ENCODE results near the gene CCDC142.
"Not testable (repeated sequence)": the region's sequence is repeated elsewhere in the genome, so short reads cannot be mapped to it uniquely, and the experiment has no call there.

The CCDC142 gene

DNA sequence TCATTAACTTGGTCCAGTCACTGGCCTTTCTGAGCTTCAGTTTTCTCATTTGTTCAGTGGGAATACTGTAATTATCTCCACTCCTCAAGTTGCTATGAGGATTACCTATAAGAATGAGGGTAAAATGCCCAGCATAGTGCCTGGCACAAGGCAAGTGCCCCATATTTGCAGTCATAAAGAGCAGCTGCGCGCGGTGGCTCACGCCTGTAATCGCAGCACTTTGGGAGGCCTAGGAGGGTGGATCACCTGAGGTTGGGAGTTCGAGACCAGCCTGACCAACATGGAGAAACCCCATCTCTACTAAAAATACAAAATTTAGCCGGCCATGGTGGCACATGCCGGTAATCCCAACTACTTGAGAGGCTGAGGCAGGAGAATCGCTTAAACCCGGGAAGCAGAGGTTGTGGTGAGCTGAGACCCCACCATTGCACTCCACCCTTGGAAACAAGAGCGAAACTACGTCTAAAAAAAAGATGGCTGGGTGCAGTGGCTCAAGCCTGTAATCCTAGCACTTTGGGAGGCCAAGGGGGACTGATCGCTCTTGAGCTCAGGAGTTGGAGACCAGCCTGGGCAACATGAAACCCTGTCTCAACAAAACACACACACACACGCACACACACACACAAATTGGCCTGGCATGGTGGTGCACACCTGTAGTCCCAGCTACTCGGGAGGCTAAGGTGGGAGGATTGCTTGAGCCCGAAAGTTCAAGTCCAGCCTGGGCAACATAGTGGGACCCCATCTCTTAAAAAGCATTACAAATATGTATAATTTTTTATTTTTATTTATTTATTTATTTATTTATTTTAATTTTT lies 40.1 kb downstream of the CCDC142 start:
- not testable (repeated sequence) for DNase-seq (ENCODE audit: low read depth)

DNA sequence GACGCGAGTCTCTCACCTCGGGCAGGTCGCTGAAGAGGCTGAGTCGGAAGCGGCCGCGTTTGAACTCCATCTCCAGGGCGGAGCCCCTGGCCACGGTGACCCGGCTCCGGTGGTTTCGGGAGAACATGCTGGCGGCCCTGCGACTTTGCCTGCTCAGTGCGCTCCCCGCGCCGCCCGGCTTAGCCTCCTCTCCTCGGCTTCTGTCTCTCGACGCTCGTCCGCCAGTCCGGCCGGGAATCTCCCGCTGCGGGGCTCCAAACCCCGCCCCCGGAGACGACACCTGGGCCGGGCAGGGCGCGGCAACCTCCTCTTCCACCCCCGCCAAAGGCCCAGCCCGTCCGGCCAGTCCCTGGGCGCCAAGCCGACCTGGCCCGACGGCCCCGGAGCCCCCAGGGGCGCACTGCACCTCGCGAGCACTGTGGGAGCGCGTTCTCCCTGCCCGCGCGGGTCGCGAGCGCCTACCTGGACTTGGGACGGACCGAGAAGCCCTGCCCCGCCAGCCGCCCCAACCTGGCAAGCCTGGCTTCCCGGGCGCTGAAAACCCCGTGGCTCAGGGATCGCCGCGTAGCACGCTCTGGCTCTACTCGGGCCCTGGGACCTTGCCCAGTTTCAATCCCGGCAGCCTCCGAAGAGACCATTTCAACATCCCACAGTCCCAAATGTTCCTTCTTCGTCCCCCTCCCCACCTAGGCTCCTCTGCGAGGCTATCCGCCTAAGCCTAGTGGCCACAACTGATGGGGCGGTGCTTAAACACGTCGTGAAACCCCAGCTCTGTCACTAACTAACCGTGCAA lies 40.9 kb downstream of the CCDC142 start, which contains the start of gene RTKN:
TSS of gene RTKN (minus strand) at position 248 of the 793 bp plus-strand sequence. CDS start at position 127, 121 bp downstream.
- no peak for DNase-seq (ENCODE audit: low read depth)

DNA sequence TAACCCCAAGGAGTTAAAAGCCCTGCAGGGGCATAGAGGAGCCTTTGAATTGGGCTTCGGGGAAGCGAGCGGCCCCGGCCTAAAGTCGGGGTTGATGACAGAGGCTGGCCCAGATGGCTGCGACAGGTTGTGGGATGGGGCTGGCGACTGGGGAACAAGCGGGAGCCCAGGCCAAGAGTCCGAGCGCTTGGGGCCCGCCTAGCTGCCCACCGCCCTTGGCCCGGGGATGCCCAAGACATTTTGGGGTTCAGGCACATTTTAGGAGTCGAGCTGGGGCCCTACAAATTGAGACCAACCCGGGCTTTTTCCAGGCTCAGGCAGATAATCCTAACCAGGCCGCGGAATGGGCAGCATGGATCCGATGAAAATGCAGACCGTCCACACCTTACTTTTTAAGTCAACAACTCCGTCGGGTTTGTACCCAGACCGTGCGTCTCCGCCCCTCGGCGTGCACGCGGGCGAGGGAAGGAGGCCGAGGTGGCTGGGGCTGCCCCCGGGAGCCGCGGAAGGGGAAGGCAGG lies 41.6 kb downstream of the CCDC142 start:
- DNase-seq (ENCODE audit: low read depth): no peak

DNA sequence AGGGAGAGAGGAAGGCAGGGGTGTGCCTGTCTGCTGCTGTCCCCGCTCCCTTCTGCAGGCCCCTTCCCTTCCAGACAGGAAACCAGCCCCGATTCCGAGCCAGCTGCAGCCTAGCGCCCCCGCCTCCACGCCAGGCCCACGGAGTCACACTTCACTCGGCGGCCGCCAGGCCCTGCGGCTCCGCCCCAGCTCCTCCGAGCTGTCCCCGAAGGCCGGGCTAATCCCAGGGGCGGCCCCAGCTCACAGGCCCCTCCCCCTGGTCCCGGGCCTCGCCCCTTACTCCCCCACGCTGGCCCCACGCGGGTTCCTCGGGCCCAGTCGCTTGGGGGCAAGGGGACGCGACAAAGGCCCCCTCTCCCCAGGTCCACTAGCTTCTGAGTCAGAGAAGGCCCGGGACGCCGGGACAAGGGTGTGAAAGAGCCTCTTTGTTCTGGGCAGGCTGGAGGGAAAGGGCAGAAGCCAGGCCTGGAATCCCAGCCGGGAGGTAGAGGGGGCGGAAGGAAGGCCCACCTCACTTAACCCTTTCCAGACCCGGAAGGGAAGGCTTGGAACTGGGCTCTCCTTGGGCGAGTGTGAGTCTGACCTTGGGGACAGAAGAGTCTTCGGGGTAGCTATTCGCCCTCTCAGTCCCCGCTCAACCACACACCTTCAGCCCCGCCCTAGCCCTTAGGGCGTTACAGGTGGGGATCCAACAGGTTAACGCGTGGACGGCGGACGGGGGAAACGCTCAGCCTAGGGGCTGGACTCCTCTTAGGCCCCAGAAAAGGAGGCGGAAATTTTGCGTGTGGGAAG lies 42.2 kb downstream of the CCDC142 start:
- no peak for DNase-seq (ENCODE audit: low read depth)

DNA sequence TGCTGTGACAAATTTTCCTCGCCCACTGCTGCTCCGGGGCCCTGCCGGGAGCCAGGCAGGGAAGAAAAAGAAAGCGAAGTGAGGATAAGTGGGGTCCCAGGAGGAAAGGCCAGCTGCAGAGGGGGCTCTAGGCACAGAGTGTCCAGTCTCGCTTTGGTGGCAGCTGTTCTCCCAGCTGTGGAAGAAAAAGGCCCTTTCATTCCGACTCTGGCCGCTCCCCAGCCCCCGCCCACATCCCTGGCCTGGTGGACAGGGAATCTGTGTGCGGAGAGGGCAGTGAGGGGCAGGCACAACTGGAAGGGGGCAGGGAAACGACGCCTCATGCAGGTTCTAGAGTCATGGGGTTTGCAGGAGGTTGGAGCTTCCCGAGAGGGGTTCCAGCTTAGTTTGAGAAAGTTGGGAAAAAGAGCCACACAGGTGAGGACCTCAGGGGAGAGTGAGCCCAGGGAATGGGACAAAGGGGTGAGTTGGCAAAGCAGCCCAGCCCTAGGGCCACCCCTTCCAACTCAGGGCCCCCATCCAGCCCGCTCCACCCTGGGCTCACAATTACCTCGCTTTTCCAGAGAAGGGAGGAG lies 42.9 kb downstream of the CCDC142 start:
- no peak for DNase-seq (ENCODE audit: low read depth)

DNA sequence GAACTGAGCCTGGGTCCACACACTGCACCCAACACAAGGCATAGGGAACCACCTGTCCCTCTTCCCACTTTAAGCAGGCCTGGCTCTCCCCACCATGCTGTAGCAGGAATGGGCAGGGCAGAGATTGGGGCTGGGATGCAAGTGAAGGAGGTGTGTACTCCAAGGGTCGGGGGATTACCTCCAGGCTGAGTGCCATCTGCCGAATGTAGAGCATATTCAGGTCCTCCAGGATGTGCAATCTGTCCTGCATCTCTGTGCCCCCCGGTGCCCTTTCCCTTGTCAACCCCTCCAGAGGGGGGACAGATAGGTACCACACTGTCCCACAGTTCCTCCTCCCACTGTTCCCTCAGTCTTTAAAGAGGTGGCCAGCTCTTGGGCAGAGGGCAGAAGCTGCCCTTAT lies 43.4 kb downstream of the CCDC142 start:
- no peak for DNase-seq (ENCODE audit: low read depth)

DNA sequence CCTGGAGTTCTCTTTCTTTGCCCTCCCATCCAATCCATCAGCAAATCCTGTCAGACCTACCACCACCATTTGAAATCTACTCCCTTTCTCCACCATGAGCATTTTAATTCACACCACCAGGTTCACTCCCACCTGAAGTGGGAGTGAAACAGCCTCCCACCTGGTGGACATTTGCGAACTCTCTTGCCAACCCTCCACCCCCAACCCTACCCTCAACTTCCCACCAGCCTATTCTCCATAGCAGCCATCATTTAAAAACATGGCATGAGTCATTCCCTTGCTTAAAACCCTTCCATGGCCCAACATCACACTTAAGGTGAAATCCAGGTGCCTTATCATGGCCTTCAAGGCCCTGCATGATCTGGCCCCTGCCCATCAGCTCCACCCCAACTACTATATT lies 44.5 kb downstream of the CCDC142 start:
- DNase-seq (ENCODE audit: low read depth): no peak

DNA sequence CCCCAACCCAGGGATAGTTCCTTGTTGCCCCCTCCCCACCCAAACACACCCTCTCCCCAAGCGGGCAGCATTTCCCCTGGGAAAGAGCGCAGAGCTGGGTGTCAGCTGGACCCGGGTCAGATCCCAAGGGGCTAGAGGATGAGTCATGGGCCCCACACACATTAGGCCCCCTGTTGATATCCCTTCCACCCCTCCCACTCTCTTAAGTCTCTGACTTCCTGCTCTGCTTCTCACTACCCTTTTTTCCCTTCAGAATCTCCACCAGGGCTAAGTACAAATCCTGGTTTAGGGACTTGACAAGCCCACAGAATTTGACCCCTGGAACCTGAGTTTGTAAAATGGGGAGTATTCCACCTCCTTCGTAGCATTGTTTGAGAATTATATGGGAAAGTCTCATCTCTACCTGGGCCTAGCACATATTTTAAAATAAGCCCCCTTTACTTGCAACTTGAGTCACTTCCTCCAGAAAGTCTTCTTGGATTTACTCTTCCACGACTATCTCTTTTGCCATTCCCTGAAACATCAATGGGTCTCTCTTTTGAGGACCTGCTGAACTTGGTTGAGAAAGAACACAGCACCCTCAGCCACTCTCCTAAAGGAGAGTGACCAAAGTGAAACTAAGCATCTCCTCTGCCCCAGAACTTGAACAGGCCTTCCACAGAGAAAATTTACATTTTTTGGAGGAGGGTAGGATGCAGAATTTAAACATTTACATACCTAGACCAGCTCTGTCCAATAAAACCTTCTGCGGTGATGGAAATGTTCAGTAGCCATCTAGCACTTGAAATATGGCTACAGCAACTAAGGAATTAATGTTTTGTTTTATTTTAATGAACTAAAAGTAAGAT lies 45.7 kb downstream of the CCDC142 start:
- no peak for DNase-seq (ENCODE audit: low read depth)

DNA sequence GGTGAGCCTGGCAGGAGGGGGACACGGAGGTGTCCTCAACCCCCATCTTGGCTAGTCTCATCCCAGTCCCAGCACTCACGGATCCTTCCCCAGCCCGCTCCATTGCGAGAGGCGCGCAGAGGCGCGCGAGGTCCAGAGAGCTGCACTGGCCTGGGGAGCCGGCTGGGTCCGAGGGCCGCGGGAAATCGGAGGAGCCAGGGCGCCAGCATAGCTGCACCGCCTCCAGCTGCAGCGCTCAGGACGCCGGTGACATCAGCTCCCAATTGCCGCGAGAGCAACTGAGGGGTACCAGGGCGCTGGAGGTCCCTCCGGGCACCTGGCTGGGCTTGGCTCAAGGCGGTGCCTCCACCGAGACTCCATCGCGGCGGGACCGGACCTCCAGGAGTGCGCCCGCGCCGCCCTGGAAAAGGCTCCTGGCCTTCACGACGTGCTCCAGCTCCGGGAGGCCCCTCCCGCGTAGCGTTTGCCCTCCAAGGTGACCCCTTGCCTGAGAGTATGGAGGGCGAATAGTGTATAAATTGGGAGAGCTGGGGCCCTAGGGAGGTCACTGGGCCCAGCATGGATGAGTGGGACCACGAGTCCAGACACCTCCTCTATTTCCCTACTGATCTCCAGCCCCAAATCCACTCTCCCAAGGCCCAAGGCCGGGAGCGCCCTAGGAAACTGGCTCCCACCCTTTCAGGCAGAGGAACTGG lies 46.5 kb downstream of the CCDC142 start:
- no peak for DNase-seq (ENCODE audit: low read depth)

DNA sequence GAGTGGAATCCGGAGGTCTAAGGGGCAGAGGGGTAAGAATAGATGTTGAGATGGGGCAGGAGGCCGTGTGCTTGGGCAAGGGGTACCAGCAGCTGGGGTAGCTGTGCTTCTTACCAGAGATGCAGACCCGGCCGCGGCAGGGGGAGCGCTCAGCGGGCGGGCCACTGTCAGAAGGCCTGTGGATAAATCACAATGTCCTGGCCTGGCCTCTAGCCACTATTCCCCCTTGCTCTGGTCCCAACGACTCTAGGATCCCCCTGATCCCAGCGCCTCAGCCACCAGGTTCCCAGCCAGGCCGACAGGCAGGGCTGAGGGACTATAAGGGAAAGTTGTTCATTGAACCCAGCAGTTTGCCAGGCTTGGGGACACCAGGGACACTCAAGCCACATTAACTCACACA lies 52.3 kb downstream of the CCDC142 start:
- no peak for DNase-seq (ENCODE audit: low read depth)

DNA sequence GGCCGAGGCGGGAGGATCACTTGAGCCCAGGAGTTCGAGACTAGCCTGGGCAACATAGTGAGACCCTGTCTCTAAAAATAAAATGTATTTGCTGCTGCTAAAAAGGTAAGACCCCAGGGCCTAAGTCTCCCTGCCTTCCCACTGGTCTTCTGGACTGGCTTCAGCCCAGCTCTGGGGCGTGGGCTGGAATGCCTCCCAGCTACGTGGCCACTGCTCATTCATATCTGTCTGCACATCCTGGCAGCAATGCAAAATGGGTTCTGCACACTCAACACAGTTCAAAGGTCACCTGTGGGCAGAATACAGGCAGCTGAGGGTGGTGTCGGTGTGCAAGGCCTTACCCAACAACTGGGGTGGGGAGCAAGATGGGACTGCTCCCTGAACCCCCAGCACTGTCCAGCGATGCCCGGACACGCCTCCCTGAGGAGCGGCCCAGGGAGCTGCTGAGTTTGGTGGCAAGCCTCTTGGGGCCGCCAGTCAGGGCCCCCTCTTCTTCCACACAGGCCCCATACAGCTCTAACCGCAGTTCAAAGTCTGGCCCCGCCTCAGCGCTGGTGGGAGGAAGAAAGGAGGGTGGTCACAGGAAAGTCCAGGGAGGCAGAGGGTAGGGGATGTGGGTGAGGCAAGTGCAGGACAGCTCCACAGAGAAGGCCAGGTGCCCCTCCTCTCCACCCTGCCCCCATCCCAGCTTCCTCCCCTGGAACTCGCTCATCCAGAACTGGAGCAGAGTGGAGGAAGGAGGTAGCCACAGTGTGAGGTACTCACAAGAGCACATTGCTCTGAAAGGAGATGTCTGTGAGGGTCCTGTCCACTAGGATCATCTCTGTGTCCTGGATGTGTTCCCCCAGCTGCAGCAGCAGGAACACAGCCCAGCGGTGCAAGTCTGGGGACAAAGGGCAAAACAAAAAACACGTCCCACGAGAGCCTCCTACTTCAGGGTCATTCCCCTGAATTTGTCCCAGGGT lies 53.0 kb downstream of the CCDC142 start:
- no peak for DNase-seq (ENCODE audit: low read depth)

DNA sequence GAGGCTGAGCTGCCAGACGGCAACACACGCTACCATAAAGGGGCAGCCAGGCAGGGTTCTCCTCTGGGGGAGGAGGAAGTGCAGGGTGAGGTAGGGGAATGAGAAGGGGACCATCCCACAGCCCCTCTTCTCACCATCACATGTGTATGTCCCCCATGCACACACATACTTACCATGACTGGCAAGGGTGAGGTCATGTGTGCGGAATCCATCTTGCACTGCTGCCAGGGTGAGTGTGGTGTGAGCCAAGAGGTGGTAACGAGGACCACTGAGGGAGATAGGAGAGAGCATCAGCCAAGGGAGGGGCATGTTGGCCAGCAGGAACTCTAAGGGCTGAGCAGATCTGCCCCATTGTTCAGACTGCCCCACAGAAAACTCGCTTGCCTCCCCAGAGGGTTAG lies 54.1 kb downstream of the CCDC142 start:
- no peak for DNase-seq (ENCODE audit: low read depth)

DNA sequence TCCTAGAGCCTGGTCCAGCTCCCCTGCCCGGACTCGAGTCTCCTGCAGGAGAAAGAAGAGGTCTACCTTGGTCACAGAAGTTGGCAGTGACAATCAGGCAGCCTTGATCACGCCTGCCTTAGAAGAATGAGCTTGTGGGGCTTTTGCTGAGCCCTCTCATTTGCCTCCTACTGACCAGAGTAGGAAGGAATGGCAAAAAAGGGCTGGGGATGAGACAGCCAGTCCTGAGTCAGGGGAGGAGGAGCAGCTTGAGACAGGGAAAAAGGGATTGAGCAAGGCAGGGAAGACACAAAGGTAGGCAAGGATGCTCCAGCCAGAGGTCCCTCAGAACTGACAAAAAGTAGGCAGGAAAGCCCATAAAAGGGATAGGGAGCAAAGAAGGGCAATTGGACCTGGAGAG lies 55.2 kb downstream of the CCDC142 start:
- no peak for DNase-seq (ENCODE audit: low read depth)

DNA sequence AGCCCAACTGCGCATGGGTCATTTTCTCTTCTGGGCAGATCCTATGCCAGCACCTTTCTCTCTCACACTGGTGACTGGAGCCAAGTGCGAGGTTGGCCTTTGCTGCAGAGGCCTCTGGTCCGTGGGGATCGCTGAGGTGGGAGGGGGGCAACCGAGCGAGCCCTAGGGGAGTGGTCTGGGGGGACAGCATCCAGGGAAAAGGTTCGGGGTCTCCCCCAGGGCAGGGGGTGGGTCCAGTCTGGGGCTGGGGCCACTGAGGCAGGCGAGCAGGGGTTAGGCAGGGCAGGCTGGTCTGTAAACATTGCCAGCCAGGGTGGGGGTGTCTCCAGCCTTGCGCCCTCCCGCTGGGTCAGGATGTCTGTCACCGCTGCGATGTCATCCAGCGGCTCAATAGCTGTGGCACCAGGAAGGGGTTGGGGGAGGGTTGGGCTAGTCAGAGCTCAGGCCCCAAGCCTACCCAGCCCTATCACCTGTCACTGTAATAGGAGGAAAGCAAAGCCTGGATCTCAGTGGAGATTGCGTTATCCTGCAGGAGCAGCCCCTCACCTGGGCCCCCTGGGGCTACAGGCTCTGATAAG lies 56.5 kb downstream of the CCDC142 start:
- no peak for DNase-seq (ENCODE audit: low read depth)

DNA sequence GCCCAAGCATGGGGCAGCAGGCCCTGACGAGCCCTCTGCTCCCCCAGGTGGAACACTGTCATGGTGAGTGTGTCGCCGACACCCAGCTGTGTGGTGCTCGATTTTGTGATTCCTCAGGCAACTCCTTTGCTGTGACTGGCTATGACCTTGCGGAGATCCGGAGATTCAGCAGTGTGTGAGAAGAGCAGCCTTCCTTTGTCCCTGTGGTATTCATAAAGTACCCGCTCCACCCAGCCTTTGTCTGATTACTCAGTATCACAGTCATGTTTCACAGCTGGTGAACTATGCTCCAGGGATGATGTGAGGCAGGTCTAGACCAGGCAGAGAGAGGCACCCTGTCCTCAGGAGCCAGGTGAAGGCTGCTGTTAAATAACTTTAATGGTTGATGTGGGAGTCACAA lies 57.3 kb downstream of the CCDC142 start:
- no peak for DNase-seq (ENCODE audit: low read depth)

DNA sequence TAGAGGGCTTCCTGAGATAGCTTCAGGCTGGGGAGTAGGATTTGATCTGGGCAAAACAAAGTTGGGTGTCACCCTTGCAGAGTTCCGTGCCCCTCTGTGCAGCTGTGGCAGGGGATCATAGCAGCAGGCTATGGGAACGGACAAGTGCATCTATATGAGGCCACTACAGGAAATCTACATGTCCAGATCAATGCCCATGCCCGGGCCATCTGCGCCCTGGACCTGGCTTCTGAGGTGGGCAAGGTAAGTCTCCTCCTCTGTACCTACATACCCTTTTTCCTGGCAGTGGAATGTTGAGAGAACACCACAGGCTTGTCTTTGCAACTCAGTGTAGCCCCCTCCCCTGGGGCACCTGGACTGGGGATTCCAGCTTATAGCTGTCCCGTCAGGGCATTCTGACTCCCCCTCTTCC lies 57.8 kb downstream of the CCDC142 start:
- no peak for DNase-seq (ENCODE audit: low read depth)

DNA sequence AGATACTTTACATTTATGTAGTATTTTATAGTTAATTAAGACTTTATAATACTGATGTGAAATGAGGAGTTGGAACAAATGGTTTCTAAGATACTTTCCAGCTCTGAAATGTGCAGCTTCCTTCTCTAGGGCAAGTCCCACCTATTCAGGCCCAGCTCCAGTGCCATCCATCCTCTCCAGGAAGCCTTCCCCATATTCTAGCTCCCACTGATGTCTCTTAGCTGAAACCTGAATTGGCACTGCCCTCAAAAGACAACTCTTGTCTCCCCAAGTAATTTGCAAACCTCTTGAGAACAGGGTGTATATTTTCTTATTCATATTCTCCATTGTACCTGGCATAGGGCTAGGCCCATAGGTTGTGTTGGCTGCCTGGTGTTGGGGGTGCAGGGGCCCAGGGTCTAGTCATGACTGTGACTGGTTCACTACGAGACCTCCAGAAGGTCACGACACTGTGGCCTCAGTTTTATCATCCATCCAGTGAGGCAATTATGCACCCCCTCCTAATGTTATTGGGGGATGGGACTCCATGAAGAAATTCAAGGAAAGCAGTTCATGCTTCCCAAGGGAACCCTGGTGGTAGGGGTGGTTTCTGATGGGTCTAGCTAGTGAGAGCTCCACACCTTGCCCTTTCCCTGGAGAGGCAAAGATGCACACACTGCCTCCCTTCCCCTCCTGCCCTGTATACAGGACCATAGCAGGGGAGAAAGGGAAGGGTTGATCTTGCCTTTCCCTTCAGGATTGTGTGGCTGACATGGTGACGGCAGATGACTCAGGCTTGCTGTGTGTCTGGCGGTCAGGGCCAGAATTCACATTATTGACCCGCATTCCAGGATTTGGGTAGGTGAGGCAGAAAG lies 58.4 kb downstream of the CCDC142 start:
- no peak for DNase-seq (ENCODE audit: low read depth)
